Measurements from ENCODE around the gene TRAPPC6A.

Gene TRAPPC6A

GRCh38 chr19:45184115-45184514 is 6.1 kb upstream of the TRAPPC6A start:
- DNase-seq: no peak

- no peak for DNase-seq
These were observed 4.7 kb upstream of the TRAPPC6A start for GRCh38 chr19:45182758-45183157.

GRCh38 chr19:45180936-45181335 is 2.9 kb upstream of the TRAPPC6A start:
- no peak for DNase-seq

GRCh38 chr19:45179892-45180370 is 1.9 kb upstream of the TRAPPC6A start:
- DNase-seq: no peak

GRCh38 chr19:45179072-45179891 is 1.2 kb upstream of the TRAPPC6A start:
- DNase-seq: peak; percentile 38

- DNase-seq: peak; percentile 100
These were observed 430 bp upstream of the TRAPPC6A start, which contains the start of gene BLOC1S3 for GRCh38 chr19:45178262-45179071. Gene BLOC1S3, plus strand, starts transcription at chr19:45178784. Its CDS starts 513 bp downstream, at chr19:45179297.

- no peak for DNase-seq
These were observed 2.3 kb downstream of the TRAPPC6A start for GRCh38 chr19:45175515-45176345.

GRCh38 chr19:45173816-45174215 is 4.2 kb downstream of the TRAPPC6A start:
- peak; percentile 60 for DNase-seq

GRCh38 chr19:45172611-45173208 is 5.3 kb downstream of the TRAPPC6A start:
- no peak for DNase-seq

GRCh38 chr19:45172173-45172572 is 5.9 kb downstream of the TRAPPC6A start:
- DNase-seq: no peak

- DNase-seq: no peak
These were observed 6.8 kb downstream of the TRAPPC6A start for GRCh38 chr19:45171211-45171623.

- no peak for DNase-seq
These were observed 7.6 kb downstream of the TRAPPC6A start for GRCh38 chr19:45170146-45171106.

- DNase-seq: no peak
These were observed 8.4 kb downstream of the TRAPPC6A start for GRCh38 chr19:45169602-45170001.

GRCh38 chr19:45168767-45169351 is 9.2 kb downstream of the TRAPPC6A start:
- DNase-seq: no peak

GRCh38 chr19:45166723-45167252 is 11.2 kb downstream of the TRAPPC6A start:
- DNase-seq: no peak

- DNase-seq: peak; percentile 68
These were observed 13.3 kb downstream of the TRAPPC6A start for GRCh38 chr19:45164577-45165335.

- DNase-seq: no peak
These were observed 14.1 kb downstream of the TRAPPC6A start for GRCh38 chr19:45163751-45164460.

- no peak for DNase-seq
These were observed 14.9 kb downstream of the TRAPPC6A start for GRCh38 chr19:45163156-45163555.

- no peak for DNase-seq
These were observed 15.4 kb downstream of the TRAPPC6A start for GRCh38 chr19:45162608-45163143.
